CD14-positive monocyte (primary cell): ENCODE measurements around the gene GALNT18. TPM values are rescaled to one million over a fixed set of nuclear protein-coding genes. Genes with fewer than 3 reads are reported as not detected.

Experiments
- DNase-seq, 3 donors: peaks; one replicate each; pipeline ENCODE4 v3.0.0-alpha.2; 2011 to 2022
- H2AFZ ChIP-seq: 2 replicates; pipeline ENCODE4 v1.6.0; 2012; ENCODE audit warnings: mild to moderate bottlenecking, low read depth, low read length, inconsistent platforms; ENCODE audit not compliant: insufficient read depth, poor library complexity, severe bottlenecking
- H3K27ac ChIP-seq, 2 donors: 1 replicate in 1 of 2; 2 replicates in 1 of 2; pipeline ENCODE4 v1.5.1; 2012 to 2013; ENCODE audit warnings: low read length in 2 of 2, control low read depth in 1 of 2, inconsistent platforms in 1 of 2, low read depth in 1 of 2, mild to moderate bottlenecking in 1 of 2
- H3K27me3 ChIP-seq, 2 donors: one replicate each; pipeline versions ENCODE4 v1.6.0 to v1.6.1; 2011 to 2013; ENCODE audit warnings: low read length in 2 of 2; ENCODE audit not compliant: control insufficient read depth in 2 of 2, insufficient read depth in 2 of 2
- H3K36me3 ChIP-seq, 2 donors: replicated peaks in 1 of 2; 1 replicate in 1 of 2; 2 replicates in 1 of 2; pipeline versions ENCODE4 v1.5.1 to v1.6.1; 2012 to 2013; ENCODE audit warnings: low read length in 2 of 2, control low read depth in 1 of 2, inconsistent platforms in 1 of 2, mild to moderate bottlenecking in 1 of 2; ENCODE audit not compliant: insufficient read depth in 2 of 2, control insufficient read depth in 1 of 2
- H3K4me1 ChIP-seq, 2 donors: 1 replicate in 1 of 2; 2 replicates in 1 of 2; pipeline versions ENCODE4 v1.5.1 to v1.6.1; 2012 to 2013; ENCODE audit warnings: low read length in 2 of 2, control low read depth in 1 of 2, inconsistent platforms in 1 of 2, mild to moderate bottlenecking in 1 of 2, moderate library complexity in 1 of 2; ENCODE audit not compliant: insufficient read depth in 2 of 2, control insufficient read depth in 1 of 2
- H3K4me2 ChIP-seq: replicated peaks from 2 replicates; pipeline ENCODE3; 2012; ENCODE audit warnings: low read length, moderate library complexity, mild to moderate bottlenecking; ENCODE audit not compliant: poor library complexity, severe bottlenecking; ENCODE audit errors: extremely low read depth
- H3K4me3 ChIP-seq, 3 experiments: fragments of 200-600 bp in 1 of 3; sonication (generic) in 1 of 3; replicated peaks in 1 of 3; 1 replicate in 2 of 3; 2 replicates in 1 of 3; pipeline ENCODE4 v1.5.1; 2011 to 2013; ENCODE audit warnings: low read length in 3 of 3, mild to moderate bottlenecking in 3 of 3, control low read depth in 2 of 3, low read depth in 2 of 3, inconsistent platforms in 1 of 3, moderate library complexity in 1 of 3
- H3K79me2 ChIP-seq: 2 replicates; pipeline ENCODE4 v1.6.0; 2012; ENCODE audit warnings: mild to moderate bottlenecking, control low read depth, inconsistent platforms, low read length, moderate library complexity; ENCODE audit not compliant: insufficient read depth
- H3K9ac ChIP-seq: 2 replicates; pipeline ENCODE4 v1.6.0; 2017; ENCODE audit warnings: low read length, mild to moderate bottlenecking; ENCODE audit not compliant: insufficient read depth, poor library complexity, severe bottlenecking
- H3K9me3 ChIP-seq, 2 donors: replicated peaks in 1 of 2; 1 replicate in 1 of 2; 2 replicates in 1 of 2; pipeline versions ENCODE4 v1.5.1 to v1.6.1; 2012 to 2013; ENCODE audit warnings: low read length in 2 of 2, control low read depth in 1 of 2; ENCODE audit not compliant: control insufficient read depth in 1 of 2, insufficient read depth in 1 of 2
- H4K20me1 ChIP-seq: 2 replicates; pipeline ENCODE4 v1.6.0; 2012; ENCODE audit warnings: mild to moderate bottlenecking, low read length, control low read depth, moderate library complexity; ENCODE audit not compliant: insufficient read depth
- H3K27ac Mint-ChIP-seq, 7 donors: one replicate each; pipeline ENCODE4 v1.8.0; 2020; ENCODE audit warnings: mild to moderate bottlenecking in 7 of 7, mixed read lengths in 7 of 7, moderate library complexity in 6 of 7, inconsistent platforms in 2 of 7
- H3K27me3 Mint-ChIP-seq, 3 donors: one replicate each; pipeline ENCODE4 v1.8.0; 2021 to 2022; ENCODE audit warnings: low read depth in 3 of 3, mild to moderate bottlenecking in 3 of 3, mixed read lengths in 3 of 3, moderate library complexity in 3 of 3, inconsistent platforms in 1 of 3
- H3K36me3 Mint-ChIP-seq, 2 donors: one replicate each; pipeline ENCODE4 v1.8.0; 2020; ENCODE audit warnings: mixed read lengths in 2 of 2, inconsistent platforms in 1 of 2, mild to moderate bottlenecking in 1 of 2
- H3K4me1 Mint-ChIP-seq: one replicate; pipeline ENCODE4 v1.8.0; 2020; ENCODE audit warnings: mild to moderate bottlenecking, mixed read lengths
- H3K4me3 Mint-ChIP-seq, 2 donors: one replicate each; pipeline ENCODE4 v1.8.0; 2020; ENCODE audit warnings: mild to moderate bottlenecking in 2 of 2, mixed read lengths in 2 of 2, moderate library complexity in 1 of 2
- H3K9me3 Mint-ChIP-seq, 7 donors: one replicate each; pipeline ENCODE4 v1.8.0; 2020 to 2022; ENCODE audit warnings: mixed read lengths in 7 of 7, mild to moderate bottlenecking in 6 of 7, moderate library complexity in 6 of 7, inconsistent platforms in 2 of 7
- CTCF ChIP-seq: fragments of 200-600 bp; IDR thresholded peaks from one replicate; pipeline ENCODE4 v1.8.0; 2022; ENCODE audit warnings: antibody characterized with exemption, mild to moderate bottlenecking
- WGBS: methylation state at CpG from one replicate; pipeline ENCODE4 v1.1.5; 2013; ENCODE audit warnings: missing lambda C conversion rate; ENCODE audit not compliant: insufficient coverage; 5-methylcytosine and 5-hydroxymethylcytosine counted together
- intact Hi-C, 2 donors: fragments of 100-400 bp; cut with micrococcal nuclease; formaldehyde crosslinking; loops; one replicate each; pipeline versions ENCODE4 v1.15.0 to v1.15.1; 2023
- polyA plus RNA-seq, 3 donors: library from polyadenylated mRNA; depleted of rRNA in 1 of 3; unstranded in 2 of 3; stranded (reverse) in 1 of 3; fragments of 300-500 nt in 2 of 3; fragments of >200 nt in 1 of 3; fragmentation: Illumina TruSeq in 2 of 3; gene quantifications; 1 replicate in 2 of 3; 2 replicates in 1 of 3; pipeline ENCODE4 v1.2.3, GENCODE V29; 2012 to 2021

GALNT18 gene
- polyA plus RNA-seq, 3 donors = not detected

GRCh38 chr11:11230087-11230486 is 391.7 kb downstream of the GALNT18 start:
- Mint-ChIP-seq H3K9me3 (peaks cover 0 to 3% (median 0%) of the 10 kb centered on the region in 7 donors), H3K27ac (no peak overlapping the region), H3K4me1 (no peaks in the 10 kb centered on the region), H3K27me3 (peaks cover 5 to 11% (median 9%) of the 10 kb centered on the region in 3 donors), H3K36me3 (no peaks in the 10 kb centered on the region), H3K4me3 (no peak overlapping the region)
- Histone ChIP-seq H3K4me1 (no peaks in the 10 kb centered on the region), H3K27me3 (no peaks in the 10 kb centered on the region), H3K36me3 (no peaks in the 10 kb centered on the region), H3K4me2 (no peak overlapping the region), H2AFZ (no peak overlapping the region), H4K20me1 (no peaks in the 10 kb centered on the region), H3K9me3 (no peaks in the 10 kb centered on the region), H3K27ac (no peak overlapping the region), H3K4me3 (no peak overlapping the region), H3K9ac (no peak overlapping the region), H3K79me2 (no peaks in the 10 kb centered on the region)
- intact Hi-C loops = no loop called here
- no peak for TF ChIP-seq CTCF
- WGBS = no CpG with 5 or more reads among the region's 1 CpG
- DNase-seq = no peak

GRCh38 chr11:11229647-11230046 is 392.2 kb downstream of the GALNT18 start:
- Histone ChIP-seq H4K20me1 (no peaks in the 10 kb centered on the region), H3K4me2 (no peak overlapping the region), H3K79me2 (no peaks in the 10 kb centered on the region), H3K4me1 (no peaks in the 10 kb centered on the region), H3K4me3 (no peak overlapping the region), H2AFZ (no peak overlapping the region), H3K27me3 (no peaks in the 10 kb centered on the region), H3K9me3 (no peaks in the 10 kb centered on the region), H3K36me3 (no peaks in the 10 kb centered on the region), H3K9ac (no peak overlapping the region), H3K27ac (no peak overlapping the region)
- Mint-ChIP-seq H3K27me3 (peaks cover 5 to 11% (median 9%) of the 10 kb centered on the region in 3 donors), H3K9me3 (peaks cover 0 to 3% (median 0%) of the 10 kb centered on the region in 7 donors), H3K4me1 (no peaks in the 10 kb centered on the region), H3K27ac (no peak overlapping the region), H3K36me3 (no peaks in the 10 kb centered on the region), H3K4me3 (no peak overlapping the region)
- intact Hi-C loops = no loop called here
- TF ChIP-seq CTCF = no peak
- DNase-seq = no peak
- no CpG with 5 or more reads among the region's 2 CpGs for WGBS
